Measurements from ENCODE around the gene PHKB.

- TF ChIP-seq SNAI2 (CRISPR knock-in tag; IDR thresholded peaks at IDR 0.05) = no peak
- TF ChIP-seq GLIS3 (CRISPR knock-in tag; IDR thresholded peaks at IDR 0.05) = no peak
These were observed 139.2 kb downstream of the PHKB start for GRCh38 chr16:47600376-47600775.

Data from SK-N-SH treated with all-trans-retinoic acid at 6 μM for 48 hours (cell line).